NCI-H748 treated with DMSO at 0.1 percent for 48 hours (cell line): ENCODE results near the gene NUB1.

ENCODE experiments used
- DNase-seq: peaks from one replicate; lab custom pipeline; 2025; lab: John Stamatoyannopoulos, UW

Gene NUB1

DNA sequence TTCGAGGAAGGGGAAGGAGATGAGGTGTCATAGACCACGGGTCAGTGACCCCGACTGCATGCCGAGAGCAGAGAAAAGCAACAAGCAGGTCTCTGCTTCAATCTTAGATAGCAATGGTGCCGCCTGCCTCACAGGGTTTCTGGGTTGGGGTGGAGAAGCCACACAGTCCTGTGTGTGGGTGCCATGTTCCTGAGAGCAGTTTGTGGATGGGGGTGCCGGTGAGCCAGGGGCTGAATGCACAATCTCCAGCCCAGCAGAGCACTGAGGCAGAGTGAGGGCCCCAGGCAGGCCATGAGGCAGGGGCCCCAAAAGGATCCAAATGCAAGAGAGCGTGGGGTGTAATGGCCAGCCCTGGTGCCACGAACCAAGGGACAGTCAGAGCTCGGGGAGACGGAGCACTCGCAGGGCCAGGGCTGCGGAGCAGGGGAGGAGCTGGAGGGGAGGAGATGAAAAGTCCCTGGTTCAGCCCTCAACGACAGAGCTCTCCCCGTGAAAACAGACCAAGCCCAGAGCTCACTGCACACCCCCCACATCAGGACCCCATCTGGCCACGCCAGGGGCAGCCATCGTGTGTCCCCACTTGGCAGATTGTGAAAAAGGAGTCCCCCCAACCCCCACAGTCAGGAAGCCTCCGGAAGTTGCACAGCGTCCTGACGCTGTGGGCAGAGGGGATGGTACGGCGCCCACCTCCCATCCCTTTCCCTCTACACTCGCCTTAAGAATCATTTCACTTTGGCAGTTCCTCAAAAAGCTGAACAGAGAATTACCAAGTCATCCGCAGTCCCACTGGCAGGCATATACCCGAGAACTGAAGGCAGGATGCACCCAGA, 48.4 kb downstream of the NUB1 start:
- no peak for DNase-seq

DNA sequence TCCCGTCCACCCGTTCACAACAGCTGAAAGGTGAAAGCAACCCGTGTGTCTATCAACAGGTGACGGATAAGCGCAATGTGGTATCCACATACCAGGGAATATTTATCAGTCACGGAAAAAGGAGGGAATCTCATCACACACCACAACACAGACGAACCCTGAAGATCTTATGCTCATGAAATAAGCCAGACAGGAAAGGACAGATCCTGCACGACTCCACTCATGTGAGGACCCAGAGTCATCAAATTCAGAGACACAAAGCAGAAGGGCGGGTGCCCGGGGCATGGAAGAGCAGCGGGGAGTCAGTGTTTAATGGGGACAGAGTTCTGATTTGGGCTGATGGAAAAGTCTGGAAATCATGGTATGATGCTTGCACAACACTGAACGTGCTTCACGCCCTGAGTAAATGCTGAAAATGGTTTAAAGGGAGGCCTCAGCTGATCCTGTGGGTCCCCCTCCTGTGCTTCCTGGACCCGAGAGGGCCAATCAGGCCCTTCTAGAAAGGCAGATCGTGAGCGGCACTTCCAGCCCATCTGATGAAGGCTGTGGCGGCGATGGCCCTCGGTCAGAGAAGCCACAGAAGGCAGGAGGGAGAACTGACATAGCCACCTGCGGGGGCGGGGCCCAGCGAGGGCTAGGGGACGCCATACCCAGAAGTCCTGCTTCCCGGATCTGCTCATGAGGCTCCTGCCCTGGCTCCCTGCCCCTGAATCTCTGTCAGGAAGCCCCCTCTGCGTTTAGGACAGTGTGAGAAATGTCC, 49.2 kb downstream of the NUB1 start:
- no peak for DNase-seq

DNA sequence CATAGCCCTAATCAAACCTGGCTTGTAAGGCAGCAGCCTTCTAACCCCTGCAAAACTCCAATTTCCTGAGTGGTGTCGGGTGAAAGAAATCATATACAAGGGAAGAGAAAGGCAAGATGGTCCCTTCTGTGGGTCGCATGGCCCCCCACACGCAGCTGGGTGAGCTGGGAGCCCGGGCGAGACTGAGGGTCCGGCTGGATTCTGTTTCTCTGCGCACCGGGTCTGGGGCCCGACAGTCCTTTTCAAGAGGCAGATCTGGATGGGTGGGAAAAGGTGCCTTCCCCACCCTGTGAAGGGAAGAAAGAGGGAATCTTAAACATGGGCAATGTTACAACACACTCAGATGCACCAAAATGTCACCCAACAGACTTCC, 49.7 kb downstream of the NUB1 start:
- DNase-seq: no peak

DNA sequence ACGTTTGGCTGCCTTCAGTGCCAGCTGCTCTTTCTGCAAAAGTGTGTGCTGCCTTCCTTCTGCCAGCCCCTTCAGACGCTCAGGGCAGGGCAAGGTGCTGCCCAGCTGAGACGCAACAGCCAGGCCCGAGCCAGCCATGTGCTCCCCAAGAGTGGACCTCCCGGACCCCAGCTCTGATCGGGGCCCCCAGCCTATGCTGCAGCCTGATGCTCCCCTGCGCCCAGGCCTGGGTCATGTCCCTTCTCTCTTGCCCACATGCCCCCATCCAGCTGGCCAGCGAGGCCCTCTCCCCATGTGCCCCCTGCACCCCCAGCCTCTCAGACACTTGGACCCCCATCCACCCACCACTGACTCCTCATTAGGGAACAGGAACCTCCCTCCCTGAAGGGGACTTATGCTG, 50.4 kb downstream of the NUB1 start:
- DNase-seq: no peak

DNA sequence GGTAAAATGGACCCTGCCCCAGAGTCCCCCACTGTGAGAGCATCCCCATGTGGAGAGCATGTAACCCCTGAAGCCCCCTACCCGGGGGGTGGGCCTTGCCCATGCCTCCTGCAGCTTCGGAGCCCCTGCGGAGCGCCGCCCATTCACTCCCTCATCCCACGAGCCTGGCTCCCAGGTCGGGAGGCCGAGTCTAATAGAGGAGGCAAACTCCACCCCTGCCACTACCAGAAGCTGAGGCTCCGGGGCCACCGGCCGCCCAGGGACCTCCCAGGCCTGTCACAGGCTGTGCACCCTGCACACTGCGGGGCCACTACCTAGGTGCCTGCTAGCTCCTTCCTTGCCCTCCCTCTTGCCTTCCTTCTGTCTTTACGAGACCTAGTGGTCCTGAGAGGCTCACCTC, 50.8 kb downstream of the NUB1 start:
- no peak for DNase-seq

DNA sequence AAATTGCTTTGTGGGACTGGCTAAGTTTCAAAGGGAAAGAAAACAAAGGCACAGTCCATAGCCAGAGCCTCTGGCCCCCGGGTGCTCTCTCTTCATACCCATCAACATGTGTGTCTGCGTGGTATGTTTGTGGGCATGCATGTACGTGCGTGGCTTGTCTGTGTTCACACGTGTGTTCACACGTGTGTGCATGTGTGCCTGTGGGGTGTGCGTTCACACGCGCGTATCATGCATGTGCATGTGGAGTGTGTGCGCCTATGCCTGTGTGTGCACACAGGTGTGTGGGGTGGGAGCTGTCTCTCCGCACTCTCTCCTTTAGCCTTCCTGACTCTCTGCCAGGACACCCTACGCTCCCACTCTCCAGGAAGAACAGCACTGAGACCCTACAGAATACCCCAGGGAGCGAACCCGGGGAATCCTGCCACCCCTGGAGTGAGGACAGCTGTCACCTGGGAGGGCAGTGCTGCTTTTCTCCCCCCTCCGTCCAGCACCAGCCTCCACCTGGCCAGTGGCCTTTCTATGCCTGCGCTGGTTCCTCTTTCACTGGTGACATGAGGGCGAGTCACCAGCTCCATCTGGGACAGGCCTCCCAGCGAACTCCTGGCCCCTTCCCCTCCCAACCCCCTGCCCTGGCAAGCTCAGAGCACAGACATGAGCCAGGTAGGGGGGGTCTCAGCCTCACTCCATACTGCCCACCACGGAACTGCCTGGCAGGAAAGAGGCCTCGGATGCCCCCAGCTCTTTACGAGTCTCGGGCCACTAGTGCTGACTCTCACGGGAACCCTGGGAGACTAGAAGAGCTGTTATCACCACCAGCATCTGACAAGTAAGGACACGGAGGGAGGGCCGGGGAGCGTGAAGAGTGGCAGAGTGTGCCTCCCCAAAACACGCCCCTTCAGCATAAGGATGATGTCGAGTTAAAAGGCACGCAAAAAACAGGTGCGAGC, 51.7 kb downstream of the NUB1 start:
- no peak for DNase-seq

DNA sequence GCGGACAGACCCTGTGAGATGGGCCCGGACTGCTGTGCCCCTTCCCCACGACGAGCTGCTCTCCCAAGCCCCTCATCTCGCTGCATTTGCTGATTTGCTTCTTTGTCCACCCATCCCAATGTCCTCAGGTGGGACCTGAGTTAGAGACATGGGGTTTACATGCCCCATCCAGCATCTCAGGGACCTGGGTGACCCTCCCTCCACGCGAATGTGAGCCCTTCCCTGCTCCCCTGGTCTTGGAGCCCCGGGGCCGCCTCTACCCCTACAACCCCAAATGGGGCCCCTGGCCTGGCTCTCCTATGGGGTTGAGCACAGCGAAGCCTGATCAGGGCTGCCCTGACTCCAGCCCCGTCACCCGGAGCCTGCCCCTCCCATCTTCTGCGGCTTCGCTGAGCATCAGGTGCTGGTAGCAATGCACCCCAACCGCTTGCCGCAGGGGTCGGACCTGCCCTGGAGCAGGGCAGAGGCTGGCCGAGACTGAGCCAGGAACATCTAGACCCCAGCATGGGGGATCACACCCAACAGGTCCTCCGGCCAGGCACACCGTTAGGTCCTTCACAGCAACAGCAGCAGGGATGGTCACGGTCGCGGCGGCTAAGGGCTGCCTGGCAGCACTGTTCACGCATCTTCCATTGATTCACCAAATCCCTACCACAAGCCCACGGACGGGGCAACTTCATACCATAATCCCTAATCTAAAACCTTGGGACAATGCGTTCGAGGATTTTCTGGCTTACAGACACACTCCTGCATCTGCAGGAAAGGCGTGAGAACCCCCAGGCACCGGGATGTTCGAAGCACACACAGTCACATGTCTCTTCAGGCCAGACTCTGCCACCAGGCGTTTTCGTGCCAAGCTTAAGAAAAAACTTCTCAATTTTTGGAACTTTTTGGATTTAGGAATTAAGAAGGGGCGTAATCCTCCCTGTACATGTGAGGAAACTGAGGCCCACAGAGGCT, 52.7 kb downstream of the NUB1 start:
- no peak for DNase-seq

DNA sequence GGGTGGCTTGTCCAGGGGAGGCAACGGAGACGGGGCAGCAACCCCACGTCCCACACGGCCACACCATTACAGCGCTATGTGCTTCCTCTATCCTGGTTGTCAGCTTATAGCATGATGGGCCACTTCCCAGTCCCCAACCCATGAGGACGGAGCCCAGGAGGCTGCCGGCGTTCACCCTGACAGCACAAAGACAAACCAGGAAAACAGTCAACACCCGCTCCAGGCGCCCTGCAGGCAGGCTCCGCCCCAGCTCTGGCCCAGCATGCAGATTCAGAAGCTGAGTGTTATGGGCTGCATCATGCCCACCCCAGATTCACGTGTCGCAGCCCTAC, 53.4 kb downstream of the NUB1 start:
- no peak for DNase-seq

DNA sequence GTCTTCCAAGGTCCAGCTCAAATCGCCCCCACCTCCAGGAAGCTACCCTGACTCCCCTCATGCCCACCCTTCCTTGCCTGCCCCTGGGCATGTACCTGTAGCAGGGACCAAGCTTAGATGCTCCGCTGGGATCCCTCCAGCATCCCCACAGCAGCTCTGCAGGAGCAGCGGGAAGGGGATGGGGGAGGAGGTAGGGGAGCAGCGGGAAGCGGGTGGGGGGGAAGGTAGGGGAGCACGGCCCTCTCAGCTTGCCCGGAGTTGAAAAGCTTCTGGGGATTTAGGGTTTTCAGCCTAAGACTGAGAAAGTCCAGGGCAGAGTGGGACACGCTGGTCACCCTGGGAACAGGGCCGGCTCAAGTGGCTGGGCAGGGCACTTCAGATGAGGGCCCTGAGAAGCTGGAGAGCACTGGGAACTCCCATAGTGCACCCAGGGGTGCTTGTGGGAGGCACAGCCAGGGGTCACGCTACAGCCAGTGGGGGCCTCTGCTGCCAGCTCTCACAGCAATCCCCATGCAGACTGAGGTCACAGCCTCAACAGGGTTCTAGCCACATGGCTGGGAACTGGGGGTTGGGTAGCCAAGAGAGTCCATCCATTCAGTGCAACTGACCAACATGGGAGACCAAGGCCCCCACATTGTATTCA, 54.8 kb downstream of the NUB1 start:
- DNase-seq: no peak

DNA sequence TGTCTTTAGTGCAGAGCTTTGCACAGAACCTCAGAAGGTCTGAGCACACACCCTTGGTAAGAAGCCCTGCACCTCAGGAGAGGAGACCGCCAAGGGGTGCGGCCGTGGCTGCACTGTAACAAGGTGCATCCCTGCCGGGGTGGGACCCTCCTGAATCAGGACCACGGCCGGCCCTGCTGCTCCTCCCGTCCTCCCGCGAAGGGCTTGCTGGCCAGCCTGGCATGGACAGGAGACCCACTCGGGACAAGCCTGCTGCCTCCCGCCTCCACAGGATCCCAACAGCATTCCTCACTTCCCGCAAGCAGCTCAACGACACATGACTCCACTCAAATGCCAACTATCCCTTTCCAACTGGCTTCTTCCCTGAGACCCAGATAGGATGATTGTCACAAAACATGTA, 55.4 kb downstream of the NUB1 start:
- no peak for DNase-seq

DNA sequence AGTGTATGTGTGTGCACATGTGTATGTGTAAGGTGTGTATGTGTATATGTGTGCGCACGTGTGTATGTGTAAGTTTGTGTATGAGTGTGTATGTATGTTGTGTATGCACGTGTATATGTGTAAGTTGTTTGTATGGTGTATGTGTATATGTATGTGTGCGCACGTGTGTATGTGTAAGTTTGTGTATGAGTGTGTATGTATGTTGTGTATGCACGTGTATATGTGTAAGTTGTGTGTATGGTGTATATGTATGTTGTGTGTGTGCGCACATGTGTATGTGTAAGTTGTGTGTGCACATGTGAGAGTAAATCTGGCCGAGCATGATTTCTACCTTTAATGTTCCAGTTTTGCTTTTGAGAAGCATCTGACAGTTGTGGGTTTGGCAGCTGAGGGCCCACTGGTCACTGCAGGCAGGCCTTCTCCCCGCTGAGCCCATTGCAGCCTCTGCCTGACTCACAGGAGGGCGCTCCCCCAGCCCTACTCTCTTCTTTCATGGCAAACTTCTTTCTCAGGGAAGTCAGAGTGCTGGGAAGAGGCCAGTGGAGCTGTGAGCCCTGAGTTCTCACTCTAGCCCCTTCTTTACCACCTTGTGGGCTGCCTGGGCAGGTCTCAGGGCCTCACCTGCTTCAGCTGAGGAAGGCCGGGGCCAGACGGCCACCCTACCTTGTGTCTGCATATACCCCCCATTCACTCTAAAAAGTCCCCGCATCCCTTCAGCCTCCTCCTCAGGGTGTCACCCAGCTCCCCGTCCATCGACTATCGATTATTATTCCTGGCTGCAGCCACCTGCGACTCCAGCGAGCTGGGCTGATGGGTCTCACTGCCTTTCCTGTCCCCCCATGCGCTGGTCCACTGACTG, 57.1 kb downstream of the NUB1 start:
- no peak for DNase-seq

DNA sequence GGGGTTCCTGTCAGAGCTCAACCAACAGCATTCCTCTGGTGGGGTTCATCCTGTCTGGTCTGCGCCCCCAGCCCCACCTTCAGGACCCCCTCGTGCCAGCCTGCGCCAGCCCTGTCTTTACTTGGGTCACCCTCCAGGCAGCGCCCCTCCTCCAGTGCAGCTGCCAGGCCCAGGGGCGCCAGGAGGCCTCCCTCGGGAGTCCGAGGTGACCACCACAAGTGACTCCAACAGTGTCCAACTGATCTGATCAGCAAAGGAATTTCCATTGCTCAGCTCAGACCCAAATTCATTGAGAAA, 57.6 kb downstream of the NUB1 start:
- no peak for DNase-seq

DNA sequence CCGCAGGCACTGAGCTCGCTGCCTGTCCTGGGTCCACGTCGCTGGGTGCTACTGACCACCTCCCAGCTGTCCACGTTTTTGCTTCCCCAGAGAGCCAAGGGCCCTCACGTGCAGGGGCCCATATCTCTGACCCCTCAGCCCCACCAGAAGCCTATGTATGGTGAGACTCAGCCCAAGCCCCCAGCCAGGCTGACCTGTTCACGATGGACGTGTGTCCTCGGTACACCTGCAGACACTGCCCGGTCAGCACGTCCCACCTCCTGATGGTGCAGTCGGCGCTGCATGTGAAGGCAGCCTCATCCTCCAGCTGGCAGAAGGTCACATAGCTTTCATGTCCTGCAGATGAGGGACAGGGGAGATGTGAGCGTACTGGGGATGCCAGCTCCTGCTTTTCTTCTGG, 58.3 kb downstream of the NUB1 start:
- DNase-seq: no peak

DNA sequence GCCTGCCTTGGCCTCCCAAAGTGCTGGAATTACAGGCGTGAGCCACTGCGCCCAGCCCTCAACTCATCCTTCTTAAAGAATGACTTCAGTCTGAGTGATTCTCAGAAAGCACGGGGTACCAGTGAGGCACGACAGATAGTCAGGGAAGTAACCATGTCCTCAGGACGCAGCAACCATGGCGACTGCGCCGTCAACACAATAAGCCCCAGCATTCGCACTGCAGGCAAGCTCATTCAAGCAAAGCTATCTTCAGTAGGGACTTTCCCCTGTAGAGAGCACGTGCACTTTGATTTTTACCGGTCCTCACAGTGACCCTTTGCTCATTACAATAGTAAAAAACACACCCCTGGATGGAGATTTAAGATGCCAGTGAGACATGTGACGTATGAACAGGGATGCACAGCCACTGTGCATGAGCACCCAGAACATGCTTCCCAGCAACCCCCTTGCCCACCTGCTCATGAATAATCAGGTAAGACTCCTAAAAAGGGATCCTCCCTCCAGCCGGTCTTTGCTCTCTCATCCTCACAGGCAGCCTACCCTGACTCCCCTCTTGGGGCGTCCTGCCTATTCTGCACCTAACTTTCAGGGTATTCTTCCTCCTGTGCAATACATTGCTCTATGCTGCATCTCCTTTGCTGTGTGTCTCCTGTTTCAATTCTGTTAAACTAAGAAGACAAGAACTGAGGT, 59.2 kb downstream of the NUB1 start:
- no peak for DNase-seq

DNA sequence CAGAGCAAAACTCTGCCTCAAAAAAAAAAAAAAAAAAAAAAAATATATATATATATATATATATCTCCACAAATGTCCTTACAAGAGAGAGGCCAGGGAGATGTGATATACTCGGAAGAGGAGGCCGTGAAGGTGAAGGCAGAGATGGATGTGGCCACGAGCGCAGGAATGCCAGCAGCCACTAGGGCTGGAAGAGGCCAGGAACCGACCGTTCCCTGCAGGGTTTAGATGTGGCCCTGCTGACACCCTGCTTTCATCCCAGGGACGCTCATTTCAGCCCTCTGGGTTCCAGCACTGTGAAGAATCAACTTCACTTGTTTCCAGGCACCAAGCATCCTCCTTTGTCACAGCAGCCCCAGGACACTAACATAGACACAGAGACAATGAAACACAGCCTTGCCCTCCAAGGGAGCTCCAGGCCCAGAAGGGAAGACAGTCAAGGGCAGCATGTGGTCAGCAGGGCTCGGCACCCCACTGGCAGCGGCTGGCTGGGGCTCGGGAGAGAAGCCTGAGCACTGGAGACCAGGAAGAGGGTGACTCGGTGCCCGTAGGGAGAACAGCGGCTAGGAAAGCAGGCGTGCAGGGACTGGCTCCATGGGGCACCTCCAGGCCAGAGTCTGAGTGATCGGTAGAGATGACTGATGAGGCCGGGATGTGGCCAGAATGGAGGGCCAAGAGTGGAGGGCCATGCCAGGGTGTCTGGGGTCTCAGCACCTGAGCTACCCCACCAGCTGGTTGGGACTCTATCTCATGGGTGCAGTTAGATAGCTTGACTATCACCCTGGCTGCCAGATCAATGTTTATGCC, 60.6 kb downstream of the NUB1 start:
- DNase-seq: no peak

DNA sequence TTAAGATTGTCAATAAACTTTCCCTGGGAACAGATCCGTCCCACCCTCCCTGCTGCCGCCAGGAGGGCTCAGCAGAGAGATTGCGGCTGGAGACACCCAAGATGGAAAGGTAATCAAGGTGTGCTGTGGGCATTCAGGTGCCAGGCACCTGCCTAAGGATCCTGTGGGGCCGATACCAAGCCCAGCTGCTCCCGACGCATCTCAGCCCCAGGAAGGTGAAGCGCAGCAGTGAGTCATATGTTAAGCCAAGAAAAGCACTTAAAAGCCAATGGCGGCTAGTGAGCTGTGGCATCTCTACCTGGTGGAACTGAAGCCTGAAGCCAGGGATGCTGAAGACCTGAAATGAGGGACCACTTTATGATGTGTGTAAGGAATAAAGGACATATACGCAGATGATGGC, 62.2 kb downstream of the NUB1 start:
- DNase-seq: no peak

DNA sequence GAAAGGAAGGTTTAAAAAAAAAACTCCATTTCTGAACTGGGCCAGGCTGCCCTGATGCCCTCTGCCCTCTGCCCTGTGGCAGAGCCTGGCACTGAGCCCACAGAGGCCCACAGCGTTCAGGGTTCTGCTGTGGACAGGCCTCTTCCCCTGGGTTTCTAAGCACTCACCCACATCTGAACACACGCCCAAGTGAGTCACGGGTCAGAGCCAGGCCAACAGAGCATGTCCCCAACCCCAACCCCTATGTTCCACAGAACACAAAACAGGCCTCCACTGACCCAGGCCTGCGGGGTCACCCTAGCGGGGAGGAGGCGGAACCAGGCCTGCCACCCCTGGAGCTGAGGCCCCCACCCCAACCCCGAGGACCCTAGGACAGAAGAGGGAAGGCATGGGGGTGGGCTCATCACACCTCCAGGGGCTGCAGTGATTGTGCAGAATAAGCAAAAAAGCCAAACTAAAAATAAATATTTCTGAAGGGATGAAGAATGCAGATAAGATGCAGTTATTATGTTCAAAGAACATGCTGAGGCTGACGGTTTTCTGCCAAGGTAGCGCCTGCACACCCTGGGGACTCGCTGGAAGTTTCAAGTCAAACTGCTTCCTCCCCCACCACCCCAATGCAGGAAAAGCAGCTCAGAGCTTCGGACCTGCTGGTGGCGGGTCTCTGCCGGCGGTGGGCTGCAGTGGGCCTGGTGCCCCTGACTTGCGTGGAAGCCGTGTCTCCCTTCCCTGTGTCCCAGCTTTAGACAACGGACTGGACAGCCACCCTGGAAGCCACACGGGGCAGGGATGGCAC, 62.8 kb downstream of the NUB1 start:
- no peak for DNase-seq

DNA sequence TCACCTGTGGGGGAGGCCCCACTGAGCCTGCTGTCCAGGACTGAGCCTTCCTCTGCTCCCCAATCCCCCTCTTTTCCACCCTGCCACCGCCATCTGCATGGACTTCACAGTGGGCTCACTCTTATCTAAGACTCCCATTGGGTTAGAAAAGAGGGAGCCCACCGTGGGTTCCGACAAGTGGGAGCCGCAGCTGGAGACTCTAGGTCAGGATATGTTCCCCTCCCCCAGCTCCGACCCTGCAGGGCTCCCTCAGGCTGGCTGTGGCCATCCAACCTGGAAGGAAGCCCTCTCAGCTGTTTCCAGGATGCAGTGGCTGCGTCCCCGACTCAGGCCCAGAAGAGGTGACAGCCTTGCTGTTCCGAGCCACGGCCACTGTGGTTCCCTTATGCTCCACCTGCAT, 63.4 kb downstream of the NUB1 start:
- DNase-seq: no peak
